Liver (tissue), 3 donors: ENCODE data around the gene SLC52A1.

ENCODE experiments used
- ATF3 ChIP-seq: IDR thresholded peaks from 2 replicates; pipeline ENCODE4 v1.6.1; 2016; ENCODE audit warnings: antibody characterized with exemption
- CTCF ChIP-seq: fragments of 150-350 bp; IDR thresholded peaks from 2 replicates; pipeline ENCODE4 v1.5.1; 2017; ENCODE audit warnings: improper control_type of control experiment, low read depth, low read length; ENCODE audit not compliant: missing input control
- EGR1 ChIP-seq, 2 donors: IDR thresholded peaks; 2 replicates each; pipeline ENCODE4 v1.6.1; 2016 to 2018; ENCODE audit warnings: antibody characterized with exemption in 2 of 2, low read depth in 2 of 2
- FOXA1 ChIP-seq: IDR thresholded peaks from 2 replicates; pipeline ENCODE4 v1.6.1; 2016; ENCODE audit warnings: antibody characterized with exemption
- GABPA ChIP-seq, 2 donors: IDR thresholded peaks in 1 of 2; conservative IDR thresholded peaks in 1 of 2; 2 replicates each; pipeline ENCODE4 v1.6.1; 2016; ENCODE audit warnings: antibody characterized with exemption in 2 of 2, mild to moderate bottlenecking in 1 of 2, moderate library complexity in 1 of 2
- JUND ChIP-seq, 2 donors: IDR thresholded peaks; 2 replicates each; pipeline ENCODE4 v1.6.1; 2016; ENCODE audit warnings: antibody characterized with exemption in 2 of 2
- MAX ChIP-seq: IDR thresholded peaks from 2 replicates; pipeline ENCODE4 v1.6.1; 2016; ENCODE audit warnings: antibody characterized with exemption
- RAD21 ChIP-seq, 2 donors: IDR thresholded peaks; 2 replicates each; pipeline ENCODE4 v1.6.1; 2016; ENCODE audit warnings: antibody characterized with exemption in 2 of 2, mild to moderate bottlenecking in 2 of 2
- REST ChIP-seq: IDR thresholded peaks from 2 replicates; pipeline ENCODE4 v1.6.1; 2016; ENCODE audit warnings: antibody characterized with exemption, mild to moderate bottlenecking
- RXRA ChIP-seq, 2 donors: IDR thresholded peaks; 2 replicates each; pipeline ENCODE4 v1.6.1; 2017 to 2018; ENCODE audit warnings: antibody characterized with exemption in 2 of 2, mild to moderate bottlenecking in 1 of 2
- SP1 ChIP-seq: IDR thresholded peaks from 2 replicates; pipeline ENCODE4 v1.6.1; 2018; ENCODE audit warnings: antibody characterized with exemption, mild to moderate bottlenecking
- TAF1 ChIP-seq: conservative IDR thresholded peaks from 2 replicates; pipeline ENCODE4 v1.6.1; 2016; ENCODE audit warnings: antibody characterized with exemption, mild to moderate bottlenecking
- YY1 ChIP-seq: IDR thresholded peaks from 2 replicates; pipeline ENCODE4 v1.6.1; 2016; ENCODE audit warnings: antibody characterized with exemption, mild to moderate bottlenecking
- ZBTB33 ChIP-seq: IDR thresholded peaks from 2 replicates; pipeline ENCODE4 v1.6.1; 2016; ENCODE audit warnings: antibody characterized with exemption
- donor health status: healthy.
- donor health status: healthy.

GRCh38 chr17:5078106-5079028 lies 43.1 kb upstream of the SLC52A1 start, which contains the start of gene ZFP3:
- no peak for TF ChIP-seq YY1
- TF ChIP-seq ZBTB33, result no peak
- no peak for TF ChIP-seq CTCF
- peak; percentile 65 to 87 for TF ChIP-seq GABPA (IDR thresholded peaks at IDR 0.05 in 1 of 2, conservative IDR thresholded peaks at IDR 0.05 in 1 of 2)
- TF ChIP-seq ATF3, result no peak
- peak; percentile 83 for TF ChIP-seq MAX
- TF ChIP-seq FOXA1, result no peak
- no peak for TF ChIP-seq REST
- TF ChIP-seq SP1, result peak; percentile 35
- TF ChIP-seq TAF1, result no peak
- no peak for TF ChIP-seq RXRA (IDR thresholded peaks at IDR 0.05)
- TF ChIP-seq EGR1 (IDR thresholded peaks at IDR 0.05; ENCODE audit: low read depth in 2 of 2), result no peak
- no peak for TF ChIP-seq RAD21 (IDR thresholded peaks at IDR 0.05)
- no peak for TF ChIP-seq JUND (IDR thresholded peaks at IDR 0.05)
